Retinal pigment epithelial cell (primary cell): Measurements from ENCODE around the gene AGBL2.

Experiments
- DNase-seq: peaks from one replicate; pipeline ENCODE4 v3.0.0-alpha.2; 2010; ENCODE audit warnings: low read depth
- H3K4me3 ChIP-seq: 2 replicates; pipeline ENCODE4 v1.5.1; 2011; ENCODE audit warnings: mild to moderate bottlenecking, low read length, control low read depth, moderate library complexity
- TF ChIP-seq, protein P1 (sequence below): conservative IDR thresholded peaks from 2 replicates; pipeline ENCODE4 v1.5.1; 2011; ENCODE audit warnings: low read depth, low read length, control low read depth, inconsistent platforms

Gene AGBL2

DNA sequence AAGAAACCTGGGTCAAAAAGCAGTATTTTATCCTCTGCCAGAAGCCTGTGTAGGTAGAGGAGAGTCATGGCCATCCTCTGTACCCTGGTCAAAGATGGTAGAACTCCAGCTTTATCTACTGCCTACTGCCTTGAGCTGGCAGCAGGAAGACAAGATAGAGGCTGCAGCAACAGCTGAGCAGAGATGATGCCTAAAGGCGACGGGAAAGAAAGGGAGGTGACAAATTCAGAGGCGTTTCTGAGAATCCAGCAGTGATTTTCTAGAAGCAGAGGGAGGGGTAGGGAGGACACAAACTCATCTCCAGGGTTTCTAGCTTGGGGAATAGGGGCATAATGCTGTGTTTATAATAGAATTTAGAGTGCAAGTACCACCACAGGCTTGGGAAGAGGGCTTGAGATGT lies 105.5 kb downstream of the AGBL2 start:
- no peak overlapping the region for H3K4me3 ChIP-seq
- no peak for DNase-seq
- TF ChIP-seq, protein P1, sequence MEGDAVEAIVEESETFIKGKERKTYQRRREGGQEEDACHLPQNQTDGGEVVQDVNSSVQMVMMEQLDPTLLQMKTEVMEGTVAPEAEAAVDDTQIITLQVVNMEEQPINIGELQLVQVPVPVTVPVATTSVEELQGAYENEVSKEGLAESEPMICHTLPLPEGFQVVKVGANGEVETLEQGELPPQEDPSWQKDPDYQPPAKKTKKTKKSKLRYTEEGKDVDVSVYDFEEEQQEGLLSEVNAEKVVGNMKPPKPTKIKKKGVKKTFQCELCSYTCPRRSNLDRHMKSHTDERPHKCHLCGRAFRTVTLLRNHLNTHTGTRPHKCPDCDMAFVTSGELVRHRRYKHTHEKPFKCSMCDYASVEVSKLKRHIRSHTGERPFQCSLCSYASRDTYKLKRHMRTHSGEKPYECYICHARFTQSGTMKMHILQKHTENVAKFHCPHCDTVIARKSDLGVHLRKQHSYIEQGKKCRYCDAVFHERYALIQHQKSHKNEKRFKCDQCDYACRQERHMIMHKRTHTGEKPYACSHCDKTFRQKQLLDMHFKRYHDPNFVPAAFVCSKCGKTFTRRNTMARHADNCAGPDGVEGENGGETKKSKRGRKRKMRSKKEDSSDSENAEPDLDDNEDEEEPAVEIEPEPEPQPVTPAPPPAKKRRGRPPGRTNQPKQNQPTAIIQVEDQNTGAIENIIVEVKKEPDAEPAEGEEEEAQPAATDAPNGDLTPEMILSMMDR: no peak
